ENCODE measurements around the gene COL4A2.
"Not testable (repeated sequence)": the region's sequence is repeated elsewhere in the genome, so short reads cannot be mapped to it uniquely, and the experiment has no call there.

The COL4A2 gene

GRCh38 chr13:110320645-110321044 is 13.6 kb downstream of the COL4A2 start:
- H3K9ac ChIP-seq (ENCODE audit: low read depth, low read length), result no peak overlapping the region
- no peaks in the 10 kb centered on the region for H3K9me3 ChIP-seq (ENCODE audit: insufficient read depth, low read depth, low read length)
- H3K27me3 ChIP-seq (ENCODE audit: insufficient read depth, low read length), result no peaks in the 10 kb centered on the region
- H3K4me3 ChIP-seq (ENCODE audit: low read length), result no peak overlapping the region
- H3K4me1 ChIP-seq (ENCODE audit: insufficient read depth, low read length), result peaks cover 12% of the 10 kb centered on the region
- H3K27ac ChIP-seq (ENCODE audit: low read length), result no peak overlapping the region
- H3K36me3 ChIP-seq (ENCODE audit: insufficient read depth, low read depth, low read length), result peaks cover 14% of the 10 kb centered on the region

- not testable (repeated sequence) for H3K27ac ChIP-seq (ENCODE audit: low read length); H3K9ac ChIP-seq (ENCODE audit: low read depth, low read length); H3K36me3 ChIP-seq (ENCODE audit: insufficient read depth, low read depth, low read length); H3K9me3 ChIP-seq (ENCODE audit: insufficient read depth, low read depth, low read length); H3K4me3 ChIP-seq (ENCODE audit: low read length); H3K27me3 ChIP-seq (ENCODE audit: insufficient read depth, low read length)
- peaks cover 19% of the 10 kb centered on the region for H3K4me1 ChIP-seq (ENCODE audit: insufficient read depth, low read length)
These were observed 14.5 kb downstream of the COL4A2 start for GRCh38 chr13:110321573-110321972.

GRCh38 chr13:110322126-110322827 is 15.2 kb downstream of the COL4A2 start:
- no peak overlapping the region for H3K4me3 ChIP-seq (ENCODE audit: low read length)
- H3K27me3 ChIP-seq (ENCODE audit: insufficient read depth, low read length), result no peaks in the 10 kb centered on the region
- no peak overlapping the region for H3K27ac ChIP-seq (ENCODE audit: low read length)

GRCh38 chr13:110322828-110323171 is 15.7 kb downstream of the COL4A2 start:
- Histone ChIP-seq H3K4me3 (ENCODE audit: low read length) (no peak overlapping the region), H3K27ac (ENCODE audit: low read length) (no peak overlapping the region), H3K4me1 (ENCODE audit: insufficient read depth, low read length) (peaks cover 31% of the 10 kb centered on the region), H3K9ac (ENCODE audit: low read depth, low read length) (no peak overlapping the region), H3K9me3 (ENCODE audit: insufficient read depth, low read depth, low read length) (no peaks in the 10 kb centered on the region), H3K36me3 (ENCODE audit: insufficient read depth, low read depth, low read length) (no peaks in the 10 kb centered on the region), H3K27me3 (ENCODE audit: insufficient read depth, low read length) (no peaks in the 10 kb centered on the region)

More at GRCh38 chr13:110322126-110322827, 15.2 kb downstream of the COL4A2 start:
- Histone ChIP-seq H3K9me3 (ENCODE audit: insufficient read depth, low read depth, low read length) (no peaks in the 10 kb centered on the region), H3K36me3 (ENCODE audit: insufficient read depth, low read depth, low read length) (peaks cover 2% of the 10 kb centered on the region; the same call in 1 of the 2 replicates), H3K9ac (ENCODE audit: low read depth, low read length) (no peak overlapping the region), H3K4me1 (ENCODE audit: insufficient read depth, low read length) (peaks cover 26% of the 10 kb centered on the region)

GRCh38 chr13:110323172-110323891 is 16.2 kb downstream of the COL4A2 start:
- Histone ChIP-seq H3K27me3 (ENCODE audit: insufficient read depth, low read length) (no peaks in the 10 kb centered on the region), H3K27ac (ENCODE audit: low read length) (no peak overlapping the region), H3K4me3 (ENCODE audit: low read length) (no peak overlapping the region)

GRCh38 chr13:110324026-110324749 is 17.1 kb downstream of the COL4A2 start:
- H3K9ac ChIP-seq (ENCODE audit: low read depth, low read length), result no peak overlapping the region
- no peaks in the 10 kb centered on the region for H3K9me3 ChIP-seq (ENCODE audit: insufficient read depth, low read depth, low read length)
- H3K36me3 ChIP-seq (ENCODE audit: insufficient read depth, low read depth, low read length), result no peaks in the 10 kb centered on the region; the same call in 1 of the 2 replicates
- peaks cover 31% of the 10 kb centered on the region for H3K4me1 ChIP-seq (ENCODE audit: insufficient read depth, low read length)
- no peak overlapping the region for H3K4me3 ChIP-seq (ENCODE audit: low read length)
- H3K27me3 ChIP-seq (ENCODE audit: insufficient read depth, low read length), result no peaks in the 10 kb centered on the region
- no peak overlapping the region for H3K27ac ChIP-seq (ENCODE audit: low read length)

More at GRCh38 chr13:110323172-110323891, 16.2 kb downstream of the COL4A2 start:
- Histone ChIP-seq H3K9me3 (ENCODE audit: insufficient read depth, low read depth, low read length) (no peaks in the 10 kb centered on the region), H3K9ac (ENCODE audit: low read depth, low read length) (no peak overlapping the region), H3K4me1 (ENCODE audit: insufficient read depth, low read length) (peaks cover 33% of the 10 kb centered on the region), H3K36me3 (ENCODE audit: insufficient read depth, low read depth, low read length) (no peaks in the 10 kb centered on the region; the same call in 1 of the 2 replicates)

GRCh38 chr13:110326263-110326904 is 19.3 kb downstream of the COL4A2 start:
- no peaks in the 10 kb centered on the region for H3K27me3 ChIP-seq (ENCODE audit: insufficient read depth, low read length)
- no peak overlapping the region for H3K27ac ChIP-seq (ENCODE audit: low read length)
- peaks cover 32% of the 10 kb centered on the region for H3K4me1 ChIP-seq (ENCODE audit: insufficient read depth, low read length)
- no peak overlapping the region for H3K4me3 ChIP-seq (ENCODE audit: low read length)
- H3K9ac ChIP-seq (ENCODE audit: low read depth, low read length), result peak overlapping the region; percentile 10; the same call in 1 of the 2 replicates
- H3K9me3 ChIP-seq (ENCODE audit: insufficient read depth, low read depth, low read length), result no peaks in the 10 kb centered on the region
- H3K36me3 ChIP-seq (ENCODE audit: insufficient read depth, low read depth, low read length), result no peaks in the 10 kb centered on the region; the same call in 1 of the 2 replicates

- peaks cover 32% of the 10 kb centered on the region for H3K4me1 ChIP-seq (ENCODE audit: insufficient read depth, low read length)
- peak overlapping the region; percentile 32 for H3K4me3 ChIP-seq (ENCODE audit: low read length)
- H3K27ac ChIP-seq (ENCODE audit: low read length), result no peak overlapping the region
- no peaks in the 10 kb centered on the region; the same call in 1 of the 2 replicates for H3K36me3 ChIP-seq (ENCODE audit: insufficient read depth, low read depth, low read length)
- H3K9me3 ChIP-seq (ENCODE audit: insufficient read depth, low read depth, low read length), result no peaks in the 10 kb centered on the region
- H3K9ac ChIP-seq (ENCODE audit: low read depth, low read length), result peak overlapping the region; percentile 10; the same call in 1 of the 2 replicates
- H3K27me3 ChIP-seq (ENCODE audit: insufficient read depth, low read length), result no peaks in the 10 kb centered on the region
These were observed 20.1 kb downstream of the COL4A2 start for GRCh38 chr13:110327051-110327721.

- no peak overlapping the region for H3K4me3 ChIP-seq (ENCODE audit: low read length)
- no peaks in the 10 kb centered on the region; the same call in 1 of the 2 replicates for H3K36me3 ChIP-seq (ENCODE audit: insufficient read depth, low read depth, low read length)
- H3K27me3 ChIP-seq (ENCODE audit: insufficient read depth, low read length), result no peaks in the 10 kb centered on the region
- no peak overlapping the region for H3K9ac ChIP-seq (ENCODE audit: low read depth, low read length)
- H3K4me1 ChIP-seq (ENCODE audit: insufficient read depth, low read length), result peaks cover 30% of the 10 kb centered on the region
- H3K9me3 ChIP-seq (ENCODE audit: insufficient read depth, low read depth, low read length), result no peaks in the 10 kb centered on the region
- H3K27ac ChIP-seq (ENCODE audit: low read length), result no peak overlapping the region
These were observed 21.5 kb downstream of the COL4A2 start for GRCh38 chr13:110328573-110328972.

- Histone ChIP-seq H3K9ac (ENCODE audit: low read depth, low read length) (no peak overlapping the region), H3K36me3 (ENCODE audit: insufficient read depth, low read depth, low read length) (no peaks in the 10 kb centered on the region; the same call in 1 of the 2 replicates), H3K4me1 (ENCODE audit: insufficient read depth, low read length) (peaks cover 28% of the 10 kb centered on the region), H3K27ac (ENCODE audit: low read length) (no peak overlapping the region), H3K4me3 (ENCODE audit: low read length) (no peak overlapping the region), H3K27me3 (ENCODE audit: insufficient read depth, low read length) (no peaks in the 10 kb centered on the region), H3K9me3 (ENCODE audit: insufficient read depth, low read depth, low read length) (no peaks in the 10 kb centered on the region)
These were observed 22.2 kb downstream of the COL4A2 start for GRCh38 chr13:110329258-110329657.

Measured in iPS-20b (cell line).